CD4-positive, alpha-beta T cell treated with Interleukin-4 for 4 hours (primary cell): ENCODE measurements around the gene SLCO4A1.

Source experiments
- DNase-seq: peaks from one replicate; pipeline ENCODE4 v3.0.0-alpha.2; 2020

SLCO4A1 gene

DNA sequence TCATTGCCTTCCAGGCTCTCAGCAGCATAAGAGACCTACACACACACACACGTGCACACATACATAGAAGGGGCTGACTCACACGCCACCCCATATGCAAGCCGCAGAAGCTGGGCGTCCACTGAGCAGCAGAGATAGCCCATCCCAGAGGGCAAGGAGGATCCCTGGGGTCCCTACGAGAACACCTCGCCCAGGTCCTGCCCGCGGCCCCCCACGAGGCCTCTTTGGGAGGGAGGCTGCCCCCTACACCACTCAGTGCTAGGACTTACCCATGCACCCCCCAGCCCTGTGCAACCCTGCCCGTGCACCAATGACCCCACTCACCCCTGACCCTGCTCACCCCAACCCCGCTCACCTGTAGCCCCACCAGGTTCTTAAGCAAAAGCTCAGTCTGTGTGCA, 45.8 kb downstream of the SLCO4A1 start:
- no peak for DNase-seq

GRCh38 chr20:62688855-62689460, 46.7 kb downstream of the SLCO4A1 start:
- no peak for DNase-seq

GRCh38 chr20:62689861-62690260, 47.6 kb downstream of the SLCO4A1 start:
- DNase-seq = no peak

- no peak for DNase-seq
Measured at GRCh38 chr20:62690261-62690820, 48.0 kb downstream of the SLCO4A1 start.

DNA sequence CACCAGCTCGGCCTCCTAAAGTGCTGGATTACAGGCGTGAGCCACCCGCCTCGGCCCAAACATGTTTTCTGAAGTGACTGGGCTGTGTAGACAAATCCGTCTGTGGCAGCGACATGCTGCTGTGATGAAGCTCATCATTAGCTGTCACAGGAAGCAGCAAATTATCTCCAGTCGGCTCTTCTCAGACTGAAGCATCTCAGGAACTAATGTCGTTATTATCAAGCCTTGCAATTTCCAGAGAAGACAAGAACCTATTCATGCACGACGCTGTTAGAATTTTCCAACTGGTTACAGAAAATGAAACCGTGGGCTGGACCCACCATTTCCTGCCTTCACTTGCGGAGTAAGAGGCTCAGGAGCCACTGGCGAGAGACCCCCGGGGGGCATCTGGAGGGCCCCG, 49.2 kb downstream of the SLCO4A1 start:
- no peak for DNase-seq

- DNase-seq = no peak
Measured at GRCh38 chr20:62692176-62692575, 49.9 kb downstream of the SLCO4A1 start.

GRCh38 chr20:62692801-62693523, 50.7 kb downstream of the SLCO4A1 start:
- DNase-seq = no peak

- no peak for DNase-seq
Measured at GRCh38 chr20:62693524-62693922, 51.2 kb downstream of the SLCO4A1 start.

GRCh38 chr20:62694106-62694505, 51.8 kb downstream of the SLCO4A1 start:
- DNase-seq = no peak

GRCh38 chr20:62694868-62695267, 52.6 kb downstream of the SLCO4A1 start:
- DNase-seq = no peak

DNA sequence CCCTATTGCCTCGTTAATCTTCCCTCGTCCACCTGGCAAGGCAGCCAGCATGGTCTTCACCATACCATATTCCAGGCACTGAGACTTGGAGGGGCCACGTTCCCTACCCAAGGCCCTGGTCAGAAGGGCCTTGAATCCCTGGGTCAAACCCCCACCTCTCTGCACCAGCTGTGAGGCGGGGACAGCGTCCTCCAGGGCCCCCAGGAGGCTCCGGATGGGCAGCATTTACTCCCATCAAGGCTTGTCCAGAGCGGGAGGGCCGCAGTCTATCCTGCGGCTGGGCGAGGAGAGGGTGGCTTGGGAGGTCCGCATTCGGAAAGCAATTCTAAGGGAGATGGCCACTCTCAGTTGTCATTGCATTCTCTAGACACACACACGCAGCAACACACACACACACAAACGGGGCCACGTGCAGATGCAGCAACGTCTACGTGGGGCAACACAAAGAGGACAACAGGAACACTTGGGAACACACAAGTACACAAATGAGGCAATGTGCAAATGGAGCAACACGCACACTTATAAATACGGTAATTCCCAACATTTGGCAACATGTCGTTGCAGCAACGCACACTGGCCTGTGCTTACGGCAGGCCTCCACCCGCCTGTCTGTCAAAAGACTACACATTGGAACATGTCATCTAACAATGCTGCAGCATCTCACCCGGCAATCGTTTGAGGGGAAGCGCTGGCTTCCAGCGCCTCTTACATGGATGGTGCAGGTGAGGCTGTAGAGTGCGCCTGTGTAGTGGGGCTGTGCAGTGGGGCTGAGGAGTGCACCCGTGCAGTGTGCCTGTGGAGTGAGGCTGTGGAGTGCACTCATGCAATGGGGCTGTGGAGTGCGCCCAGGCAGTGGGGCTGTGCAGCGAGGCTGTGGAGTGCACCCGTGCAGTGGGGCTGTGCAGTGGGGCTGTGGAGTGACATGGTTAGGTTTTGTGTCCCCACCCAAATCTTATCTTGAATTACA, 53.4 kb downstream of the SLCO4A1 start:
- DNase-seq = no peak

- DNase-seq = no peak
Measured at GRCh38 chr20:62696434-62696957, 54.2 kb downstream of the SLCO4A1 start.

DNA sequence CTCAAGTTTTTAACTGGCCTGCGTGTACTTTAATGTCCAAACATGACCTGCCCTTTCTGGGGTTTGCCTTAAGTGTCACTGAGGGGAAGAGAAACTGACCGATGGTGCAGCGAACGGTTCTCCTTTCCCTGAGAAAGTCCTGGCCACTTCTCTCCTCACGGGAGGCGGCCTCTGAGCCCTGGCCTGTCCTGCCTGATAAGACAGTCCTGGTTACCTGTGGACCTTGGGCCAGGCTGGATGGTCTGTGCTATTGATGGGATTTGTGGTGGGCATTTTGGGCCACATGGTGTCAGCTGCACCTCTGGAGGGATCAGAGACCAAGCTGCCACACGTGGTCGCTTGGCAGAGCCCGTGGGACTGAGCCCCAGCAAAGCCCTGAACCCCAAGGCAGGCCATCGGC, 54.7 kb downstream of the SLCO4A1 start:
- no peak for DNase-seq

DNA sequence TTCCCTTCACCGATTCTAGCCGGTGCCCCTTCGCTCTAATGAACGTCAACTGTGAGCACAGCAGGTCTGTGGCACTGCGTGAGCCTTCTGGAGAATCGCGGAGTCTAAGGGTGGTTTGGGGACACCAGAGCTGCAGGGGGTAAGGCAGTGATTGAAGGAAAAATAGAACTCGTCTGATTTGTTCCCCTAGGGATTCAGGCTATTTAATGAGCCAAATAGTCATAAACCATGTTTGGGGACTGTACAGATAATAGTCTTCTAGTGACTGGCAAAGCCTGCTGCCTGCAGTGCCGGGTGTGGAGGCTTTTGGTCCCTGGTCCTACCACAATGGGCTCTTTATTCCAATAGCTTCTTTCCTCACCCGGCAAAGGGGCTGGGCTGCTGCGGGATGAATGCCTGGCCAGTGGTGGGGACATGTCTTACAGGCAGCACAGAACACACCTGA, 55.2 kb downstream of the SLCO4A1 start:
- no peak for DNase-seq

DNA sequence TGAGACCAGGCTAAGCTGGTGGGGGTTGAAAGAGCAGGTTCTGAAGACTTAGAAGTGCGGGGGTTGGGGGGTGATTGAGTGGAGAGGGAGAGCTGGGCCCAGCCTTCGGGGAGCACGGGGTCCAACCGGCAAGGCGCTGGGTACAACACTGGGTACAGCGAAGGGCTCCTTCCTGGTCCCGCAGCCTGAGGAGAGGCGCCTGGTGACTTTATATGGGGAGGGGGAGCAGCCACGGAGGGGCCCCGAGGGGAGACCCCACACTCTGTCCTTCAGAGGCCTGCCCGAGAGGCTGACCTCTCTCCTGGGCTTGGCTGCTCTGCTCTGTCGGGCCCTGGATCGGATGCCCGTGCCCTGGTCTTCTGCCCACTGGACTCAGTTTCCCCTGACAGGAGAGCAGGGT, 55.9 kb downstream of the SLCO4A1 start:
- DNase-seq = no peak

DNA sequence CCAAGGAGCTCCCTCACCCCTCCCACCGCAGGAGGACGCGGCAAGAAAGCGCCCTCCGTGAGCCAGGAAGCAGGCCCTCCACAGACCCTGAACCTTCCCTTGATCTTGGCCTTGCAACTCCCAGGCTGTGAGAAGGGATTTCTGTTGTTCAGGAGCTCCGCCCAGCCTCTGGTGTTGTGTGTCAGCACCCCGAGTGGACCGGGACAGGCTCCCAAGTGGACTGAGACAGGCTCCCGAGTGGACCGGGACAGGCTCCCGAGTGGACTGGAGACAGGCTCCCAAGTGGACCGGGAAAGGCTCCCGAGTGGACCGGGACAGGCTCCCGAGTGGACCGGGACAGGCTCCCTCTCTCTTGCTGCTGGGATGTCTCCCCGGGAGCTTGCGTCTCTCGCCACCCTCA, 57.0 kb downstream of the SLCO4A1 start:
- no peak for DNase-seq

DNA sequence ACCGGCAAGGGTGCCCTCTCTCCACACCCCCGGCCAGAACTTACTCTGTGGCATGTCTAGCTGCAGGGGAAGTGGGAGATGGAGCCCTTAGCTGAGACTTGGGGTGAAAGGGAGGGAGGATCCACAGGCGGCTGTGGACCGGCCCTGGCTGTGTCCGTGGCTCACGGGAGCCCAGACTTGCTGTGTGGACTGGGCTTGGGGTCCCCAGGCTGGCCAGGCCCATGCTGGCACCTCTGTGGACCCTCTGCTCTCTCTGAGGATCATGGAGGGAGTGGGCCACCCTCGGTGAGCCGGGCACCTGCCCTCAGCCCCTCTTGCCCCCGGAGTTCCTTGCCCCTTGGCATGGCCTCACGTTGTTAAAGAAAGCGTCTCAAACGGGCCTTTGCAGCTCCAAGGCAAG, 57.4 kb downstream of the SLCO4A1 start:
- no peak for DNase-seq

- no peak for DNase-seq
Measured at GRCh38 chr20:62700261-62700930, 58.1 kb downstream of the SLCO4A1 start.

DNA sequence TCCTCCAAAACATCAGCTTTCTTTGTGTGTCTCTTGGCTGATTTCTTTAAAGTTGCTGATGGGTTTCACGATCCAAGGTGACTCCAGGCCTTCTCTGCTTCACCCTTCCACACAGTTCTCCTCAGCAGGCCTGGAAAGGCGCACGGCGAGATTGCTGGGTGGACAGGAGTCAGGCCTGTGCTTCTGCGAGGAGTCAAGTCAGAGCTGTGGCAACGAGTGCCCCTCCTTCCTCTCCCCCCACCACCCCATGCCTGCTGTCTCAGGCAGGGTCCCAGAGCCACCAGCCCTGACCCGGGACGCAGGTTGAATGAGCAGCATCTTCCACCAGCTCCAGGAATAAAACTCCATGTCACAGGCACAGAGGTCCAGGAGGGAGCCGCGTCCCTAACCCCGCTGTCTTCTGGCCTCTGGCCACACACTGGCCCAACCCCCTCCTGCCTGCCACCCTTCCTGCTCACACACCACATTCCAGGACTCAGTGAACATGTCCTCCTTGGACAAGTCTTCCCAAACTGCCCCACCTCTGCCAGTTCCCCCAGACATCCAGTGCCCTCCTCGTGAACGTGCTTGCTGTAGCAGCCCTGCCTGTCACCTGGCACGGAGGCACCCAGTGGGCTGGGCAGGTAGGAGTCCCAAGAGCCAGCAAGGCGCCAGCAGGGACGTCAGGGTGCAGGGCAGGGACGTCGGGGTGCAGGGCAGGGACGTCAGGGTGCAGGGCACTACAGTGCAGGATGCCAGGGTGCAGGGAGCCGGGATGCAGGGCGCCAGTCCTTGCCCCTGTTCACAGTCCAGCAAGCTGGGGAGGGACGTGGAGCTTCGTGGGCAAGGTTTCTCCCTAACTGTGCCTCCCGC, 59.1 kb downstream of the SLCO4A1 start:
- no peak for DNase-seq

GRCh38 chr20:62702013-62702300, 59.7 kb downstream of the SLCO4A1 start:
- no peak for DNase-seq
